Measurements from ENCODE around the gene TRIAP1. TPM values are rescaled to one million over a fixed set of nuclear protein-coding genes. Genes with fewer than 3 reads are reported as not detected.

Gene TRIAP1
- polyA plus RNA-seq, 12 donors, result 16.8 to 43.3 (median 35.4) TPM; not detected in 1

GRCh38 chr12:120394483-120395367 is 51.5 kb downstream of the TRIAP1 start:
- no peak for DNase-seq

Other genes starting within 250 kb of the TRIAP1 start
- gene RPLP0, start 245.3 kb downstream of the TRIAP1 start, polyA plus RNA-seq (ENCODE audit: insufficient read length in 12 of 12), result 1,000 to 10,000 TPM in 11 of 12 donors, not detected in 1; 2,616 to 4,293 (median 3,683) TPM
- gene PXN, start 180.7 kb downstream of the TRIAP1 start, polyA plus RNA-seq (ENCODE audit: insufficient read length in 12 of 12), result 100 to 1,000 TPM in 11 of 12 donors, 10 to 100 TPM in 1; 99.4 to 450 (median 171) TPM
- 1 to 10 TPM in 1 of 12 donors, not detected in 11; 1.8 TPM for gene RNU4-2, start 154.5 kb downstream of the TRIAP1 start, polyA plus RNA-seq (ENCODE audit: insufficient read length in 12 of 12)
- gene RNU4-1, start 153.1 kb downstream of the TRIAP1 start, polyA plus RNA-seq (ENCODE audit: insufficient read length in 12 of 12), result not detected
- 1 to 10 TPM in 10 of 12 donors, not detected in 2; 2.0 to 6.6 (median 4.3) TPM for gene SIRT4, start 144.1 kb downstream of the TRIAP1 start, polyA plus RNA-seq (ENCODE audit: insufficient read length in 12 of 12)
- under 1 TPM in 1 of 12 donors, not detected in 11; 0.55 TPM for gene PLA2G1B, start 118.6 kb downstream of the TRIAP1 start, polyA plus RNA-seq (ENCODE audit: insufficient read length in 12 of 12)
- 1 to 10 TPM in 11 of 12 donors, not detected in 1; 3.0 to 6.5 (median 4.0) TPM for gene MSI1, start 77.2 kb downstream of the TRIAP1 start, polyA plus RNA-seq (ENCODE audit: insufficient read length in 12 of 12)
- gene COX6A1, start 8.3 kb downstream of the TRIAP1 start, polyA plus RNA-seq (ENCODE audit: insufficient read length in 12 of 12), result 100 to 1,000 TPM in 6 of 12 donors, 10 to 100 TPM in 5, not detected in 1; 80.1 to 195 (median 107) TPM
- 10 to 100 TPM in 11 of 12 donors, not detected in 1; 10.6 to 22.1 (median 16.9) TPM for gene GATC, start 60 bp upstream of the TRIAP1 start, polyA plus RNA-seq (ENCODE audit: insufficient read length in 12 of 12)
- gene SRSF9, start 23.4 kb upstream of the TRIAP1 start, polyA plus RNA-seq (ENCODE audit: insufficient read length in 12 of 12), result 100 to 1,000 TPM in 4 of 12 donors, 10 to 100 TPM in 8; 72.6 to 467 (median 93.0) TPM
- gene DYNLL1, start 49.7 kb upstream of the TRIAP1 start, polyA plus RNA-seq (ENCODE audit: insufficient read length in 12 of 12), result 100 to 1,000 TPM in 11 of 12 donors, not detected in 1; 258 to 571 (median 356) TPM
- 10 to 100 TPM in 11 of 12 donors, not detected in 1; 25.1 to 42.2 (median 36.7) TPM for gene COQ5, start 82.8 kb upstream of the TRIAP1 start, polyA plus RNA-seq (ENCODE audit: insufficient read length in 12 of 12)
- gene RNF10, start 88.0 kb upstream of the TRIAP1 start, polyA plus RNA-seq (ENCODE audit: insufficient read length in 12 of 12), result 100 to 1,000 TPM in 11 of 12 donors, not detected in 1; 124 to 271 (median 165) TPM
- 10 to 100 TPM in 11 of 12 donors, not detected in 1; 19.8 to 45.7 (median 24.0) TPM for gene POP5, start 135.0 kb upstream of the TRIAP1 start, polyA plus RNA-seq (ENCODE audit: insufficient read length in 12 of 12)
- 1 to 10 TPM in 10 of 12 donors, not detected in 2; 1.2 to 4.9 (median 1.9) TPM for gene CABP1, start 194.2 kb upstream of the TRIAP1 start, polyA plus RNA-seq (ENCODE audit: insufficient read length in 12 of 12)
- gene MLEC, start 240.8 kb upstream of the TRIAP1 start, polyA plus RNA-seq (ENCODE audit: insufficient read length in 12 of 12), result 10 to 100 TPM in 11 of 12 donors, not detected in 1; 62.0 to 97.5 (median 82.6) TPM